Lung microvascular endothelial cell (primary cell): ENCODE measurements around the gene SNAI1. TPM values are rescaled to one million over a fixed set of nuclear protein-coding genes. Genes with fewer than 3 reads are reported as not detected.

Experiments used
- DNase-seq, 2 donors: peaks; one replicate each; pipeline versions ENCODE4 v3.0.0 to v3.0.0-alpha.2; 2010; ENCODE audit warnings: low read depth in 2 of 2
- total RNA-seq: library from RNA; depleted of rRNA; stranded (reverse); fragments of >200 nt; gene quantifications from 2 replicates; pipeline ENCODE4 v1.2.1, GENCODE V29; 2014

Gene SNAI1
- total RNA-seq, 1 donor from 2014 or later, result 1.8 TPM

DNA sequence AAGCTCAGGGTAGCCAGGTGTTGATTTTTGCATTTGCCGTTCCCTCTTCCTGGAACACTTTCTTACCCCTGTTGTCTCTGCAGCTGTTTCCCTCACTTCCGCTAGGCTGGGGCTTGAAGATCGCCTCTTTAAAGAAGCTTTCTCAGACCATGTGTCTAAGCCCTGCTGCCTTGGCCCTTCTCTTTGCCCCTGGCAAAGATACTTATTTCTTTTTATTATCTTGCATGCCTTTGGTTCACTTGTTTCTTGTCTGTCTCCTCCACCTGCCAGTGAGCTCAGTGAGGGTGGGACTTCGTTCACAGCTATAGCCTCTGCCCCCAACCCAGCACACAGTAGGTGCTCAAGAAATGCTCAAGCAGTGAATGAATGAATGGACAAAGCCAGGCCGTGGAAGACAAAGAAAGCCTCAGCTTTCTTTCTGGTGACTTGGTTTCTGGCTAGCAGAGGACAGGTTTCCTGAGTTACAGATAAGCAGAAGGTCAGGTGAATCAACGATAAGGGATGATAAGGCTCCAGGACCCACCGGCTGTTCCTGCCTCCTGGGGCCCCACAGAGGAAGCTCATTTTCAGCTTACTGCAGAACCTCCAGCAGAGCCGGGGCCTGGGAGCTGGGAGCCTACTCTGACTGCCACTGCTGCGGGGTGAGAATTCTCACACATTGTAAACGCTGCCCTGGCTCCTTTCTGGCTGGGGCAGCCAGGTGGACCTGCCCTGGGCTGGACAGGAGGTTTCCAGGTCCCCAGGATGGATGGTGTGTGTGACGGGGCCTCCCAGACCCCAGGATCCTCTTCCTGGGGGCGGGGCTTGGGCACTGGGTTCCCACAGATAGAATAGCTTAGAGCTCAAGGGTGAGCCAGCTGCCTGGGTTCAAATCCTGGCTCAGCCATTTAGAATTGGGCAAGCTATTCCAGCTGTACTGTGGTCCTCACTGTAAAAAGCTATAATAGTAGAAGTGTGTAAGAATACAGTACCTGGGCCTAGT, 29.8 kb downstream of the SNAI1 start:
- no peak for DNase-seq

DNA sequence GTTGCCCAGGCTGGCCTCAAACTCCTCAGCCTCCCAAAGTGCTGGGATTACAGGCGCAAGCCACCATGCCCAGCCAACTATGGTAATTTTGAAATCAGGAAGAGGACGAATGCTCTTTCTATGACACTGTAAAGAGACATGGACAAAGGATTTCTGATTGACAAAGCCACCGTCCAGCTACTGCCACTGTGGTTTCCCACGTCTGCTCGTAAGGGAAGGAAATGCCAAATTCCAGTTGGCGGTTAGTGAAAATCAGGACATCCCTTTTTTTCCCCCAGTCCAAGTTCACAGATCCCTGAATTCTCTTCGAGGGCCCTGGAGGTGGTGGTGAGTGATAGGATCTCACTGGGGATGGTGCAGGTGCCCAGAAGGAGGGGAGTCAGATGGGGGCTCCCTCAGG, 31.2 kb downstream of the SNAI1 start:
- DNase-seq, result peak; percentile 54 to 81

DNA sequence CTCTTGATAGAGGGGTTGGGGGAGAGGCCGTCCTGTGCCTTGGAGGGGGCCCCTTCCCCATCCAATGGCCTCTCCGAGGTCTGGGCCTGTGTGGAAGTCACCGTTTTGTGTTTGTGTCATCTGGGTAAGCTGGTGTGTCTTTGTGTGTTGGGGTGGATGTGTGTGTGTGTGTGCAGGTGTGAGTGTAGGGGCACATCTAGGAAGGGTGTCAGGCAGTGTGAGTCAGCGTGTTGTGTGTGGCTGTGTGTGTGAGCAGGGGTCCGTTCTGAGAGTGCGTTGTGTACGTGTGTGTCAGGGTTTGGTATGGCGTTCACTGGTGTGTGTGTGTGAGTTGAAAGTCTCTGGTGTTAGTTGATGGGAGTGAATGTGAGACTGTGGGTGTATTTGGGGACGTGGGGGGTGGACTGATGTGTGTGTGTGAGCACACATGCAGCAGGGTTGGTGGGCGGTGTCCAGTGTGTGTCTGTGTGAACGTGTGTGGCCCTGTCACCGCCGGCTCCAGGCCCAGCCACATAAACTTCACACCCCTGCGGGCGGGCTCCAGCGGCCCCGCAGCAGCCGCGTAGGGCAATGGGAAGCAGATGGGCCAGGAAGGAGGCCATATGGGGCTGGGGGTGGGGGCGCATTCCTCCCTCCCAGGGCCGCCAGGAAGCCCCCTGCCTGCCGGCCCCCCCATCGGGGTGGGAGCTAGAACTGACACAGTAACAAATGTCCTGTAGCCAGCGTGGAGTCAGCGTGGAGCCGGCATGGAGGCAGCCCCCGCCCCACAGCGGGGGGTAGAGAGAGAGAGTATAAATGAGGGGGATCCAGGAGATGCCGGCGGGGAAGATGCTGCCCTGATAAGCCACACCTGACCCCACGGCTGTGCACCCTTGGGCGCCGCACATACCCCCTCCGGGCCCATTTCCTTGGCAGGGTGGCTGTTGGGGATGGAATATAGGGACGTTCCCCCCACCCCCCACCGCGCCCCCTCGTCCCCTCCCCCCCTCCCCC, 32.1 kb downstream of the SNAI1 start:
- DNase-seq, result no peak

DNA sequence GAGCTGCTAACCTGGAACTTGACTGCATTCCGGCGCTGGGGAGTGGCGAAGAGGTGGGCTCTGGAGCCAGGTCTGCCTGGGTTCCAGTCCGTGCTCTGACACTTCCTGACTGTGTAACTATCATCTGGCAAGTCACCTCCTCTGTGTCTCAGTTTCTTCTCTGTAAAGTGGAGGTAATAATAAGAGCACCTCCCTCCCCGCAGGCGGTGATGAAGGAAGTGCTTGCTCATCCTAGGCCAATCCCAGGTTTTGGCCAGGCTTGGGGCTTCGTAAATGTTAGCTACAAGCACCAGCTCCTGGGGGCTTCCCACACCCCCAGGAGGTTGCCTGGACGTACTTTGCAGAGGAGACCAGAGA, 32.8 kb downstream of the SNAI1 start:
- DNase-seq, result no peak

DNA sequence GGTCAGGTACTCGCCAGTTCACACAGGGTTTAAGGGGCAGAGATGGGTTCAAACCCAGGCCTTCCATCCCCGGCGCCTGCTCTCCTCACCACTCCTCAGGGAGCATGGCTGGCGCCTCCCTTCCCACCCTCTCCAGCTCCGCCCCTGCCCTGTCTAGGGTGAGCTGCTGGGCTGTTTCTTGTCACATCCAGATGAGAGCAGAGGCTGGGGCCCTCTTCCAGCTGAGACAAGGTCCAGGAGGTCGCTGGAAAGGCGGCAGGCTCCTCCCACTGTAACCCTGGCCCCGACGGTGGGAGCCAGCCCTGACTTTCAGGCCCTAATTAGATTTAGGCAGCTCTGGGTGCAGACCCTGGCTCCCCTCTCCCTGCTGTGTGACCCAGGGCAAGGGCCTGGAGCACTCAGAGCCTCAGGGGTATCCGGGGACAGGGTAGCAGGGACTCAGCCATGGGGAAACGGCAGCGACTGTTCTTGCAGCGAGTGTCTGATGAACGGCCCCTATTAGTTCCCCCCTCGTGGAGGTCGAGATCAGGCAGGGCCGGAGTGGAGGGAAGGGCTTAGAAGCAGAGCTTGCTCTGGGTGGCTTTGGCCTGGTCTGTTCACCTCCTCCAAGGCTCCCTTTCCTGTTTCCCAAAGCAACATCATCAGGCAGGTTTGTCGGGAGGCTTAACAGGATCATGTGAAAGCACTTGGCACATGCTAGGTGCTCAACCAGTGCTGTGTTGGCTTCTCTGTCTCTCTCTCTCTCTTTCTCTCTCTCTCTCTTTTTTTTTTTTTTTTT, 33.4 kb downstream of the SNAI1 start:
- no peak for DNase-seq

DNA sequence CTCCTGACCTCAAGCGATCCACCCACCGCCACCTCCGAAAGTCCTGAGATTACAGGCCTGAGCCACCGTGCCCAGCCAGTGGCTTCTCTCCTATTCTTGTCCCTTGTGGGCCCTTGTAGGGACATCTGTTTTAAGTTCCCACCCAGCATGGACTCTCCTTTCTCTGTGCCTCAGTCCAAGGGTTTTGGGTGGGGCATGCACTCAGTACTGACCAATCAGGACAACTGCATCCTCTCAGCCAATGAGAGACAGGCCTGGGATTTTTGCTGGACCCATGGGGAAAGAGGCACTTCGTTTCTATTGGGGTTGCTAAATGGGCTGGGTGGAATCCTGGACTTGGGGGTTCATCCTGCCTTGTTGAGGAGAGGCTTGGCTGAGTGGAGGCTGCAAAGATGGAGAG, 34.4 kb downstream of the SNAI1 start:
- no peak for DNase-seq

DNA sequence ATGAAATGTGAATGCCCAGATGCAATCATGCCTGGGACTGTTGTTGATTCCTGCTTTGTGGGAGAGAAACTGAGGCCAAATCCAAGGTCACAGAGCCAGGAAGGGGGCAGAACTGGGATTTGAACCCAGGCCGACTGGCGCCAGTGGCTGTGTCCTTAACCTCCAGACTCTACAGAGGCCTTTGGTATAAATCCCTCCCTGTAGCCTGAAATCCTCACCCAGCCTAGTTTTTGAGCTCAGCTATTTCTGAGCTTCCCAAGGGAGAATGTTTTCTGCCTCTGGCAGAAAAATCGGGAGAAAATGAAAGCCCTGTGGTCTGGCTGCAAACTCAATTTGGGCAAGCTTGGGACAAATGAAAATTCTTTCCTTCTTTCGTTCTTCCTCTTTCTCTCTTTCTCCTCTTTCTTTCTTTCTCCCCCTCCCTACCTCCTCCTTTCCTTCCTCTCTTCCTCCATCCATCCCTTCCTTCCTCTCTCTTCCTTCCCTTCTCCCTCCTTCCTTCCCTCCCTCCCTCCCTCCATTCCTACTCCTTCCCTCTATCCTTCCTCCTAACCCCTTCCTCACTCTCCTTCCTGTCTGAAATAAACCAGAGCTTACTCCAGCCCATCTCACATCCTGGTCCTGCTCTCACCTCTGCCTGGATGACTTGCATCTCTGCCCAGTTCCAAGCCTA, 34.9 kb downstream of the SNAI1 start:
- no peak for DNase-seq

DNA sequence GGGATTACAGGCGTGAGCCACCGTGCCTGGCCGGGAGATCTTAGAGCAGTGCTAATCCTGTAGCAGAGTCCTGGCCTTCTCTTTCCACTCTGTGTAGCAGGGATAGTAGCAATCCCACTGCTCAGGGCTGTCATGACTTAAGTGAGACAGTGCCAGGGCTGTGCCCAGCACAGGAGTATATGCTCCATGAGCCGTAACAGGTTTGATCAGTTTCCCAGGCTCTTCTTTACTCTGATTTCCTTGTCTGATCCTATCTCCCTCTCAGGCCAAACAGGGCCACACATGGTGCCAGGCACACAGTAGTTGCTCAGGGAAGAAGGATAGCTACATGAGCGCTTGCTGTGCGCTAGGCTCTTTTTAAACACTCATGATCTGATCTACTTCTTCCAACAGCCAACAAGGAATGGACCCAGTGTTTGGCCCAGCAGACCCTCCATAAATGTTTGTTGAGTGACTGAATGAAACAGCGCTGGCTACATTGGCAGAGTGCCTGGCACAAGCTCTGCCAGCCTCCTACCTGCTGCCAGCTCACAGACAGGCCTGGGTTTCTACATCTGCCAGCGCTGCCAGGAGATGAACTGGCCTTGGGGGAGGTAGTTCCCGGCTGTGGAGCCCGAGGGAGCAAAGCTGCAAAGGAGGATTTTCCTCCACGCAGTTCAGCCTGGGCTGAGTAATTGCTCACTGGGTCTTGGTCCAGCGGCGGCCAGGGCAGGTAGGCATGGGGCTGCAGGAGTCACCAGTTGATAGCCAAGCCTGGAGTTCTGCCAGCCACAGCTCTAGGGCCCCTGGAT, 36.9 kb downstream of the SNAI1 start:
- no peak for DNase-seq

DNA sequence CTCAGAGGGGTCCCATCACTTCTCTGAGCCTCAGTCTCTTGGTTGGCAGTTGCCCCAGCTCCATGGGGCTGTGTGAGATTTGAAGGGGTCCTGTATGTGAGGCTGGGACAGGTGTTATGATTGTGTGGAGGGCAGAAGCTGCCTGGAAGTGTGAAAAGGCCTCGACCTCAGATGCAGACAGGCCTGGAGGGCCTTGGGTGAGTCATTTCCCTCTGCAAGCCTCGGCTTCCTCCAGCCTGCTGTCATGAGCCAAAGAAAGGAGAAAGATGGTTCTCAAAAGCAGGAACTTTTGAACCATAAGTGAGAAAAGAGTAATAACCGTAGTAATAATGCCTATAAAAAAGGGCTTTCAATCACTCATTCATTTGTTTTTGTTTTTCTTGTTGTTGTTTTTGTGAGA, 37.5 kb downstream of the SNAI1 start:
- DNase-seq, result peak in 1 of 2 donors; percentile 86

DNA sequence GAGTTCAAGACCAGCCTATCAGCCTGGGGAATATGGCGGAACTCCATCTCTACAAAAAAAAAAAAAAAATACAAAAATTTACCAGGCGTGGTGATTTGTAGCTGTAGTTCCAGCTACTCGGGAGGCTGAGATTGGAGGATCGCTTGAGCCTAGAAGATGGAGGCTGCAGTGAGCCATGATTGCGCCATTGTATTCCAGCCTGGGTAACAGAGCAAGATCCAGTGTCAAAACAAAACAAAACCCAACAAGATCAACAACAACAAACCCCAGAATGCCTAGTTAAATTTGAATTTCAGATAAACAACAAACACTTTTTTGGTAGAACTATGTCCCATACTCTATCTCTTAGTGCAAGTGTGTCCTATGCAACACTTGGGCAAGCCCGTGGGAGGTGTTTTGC, 39.9 kb downstream of the SNAI1 start:
- DNase-seq, result no peak

DNA sequence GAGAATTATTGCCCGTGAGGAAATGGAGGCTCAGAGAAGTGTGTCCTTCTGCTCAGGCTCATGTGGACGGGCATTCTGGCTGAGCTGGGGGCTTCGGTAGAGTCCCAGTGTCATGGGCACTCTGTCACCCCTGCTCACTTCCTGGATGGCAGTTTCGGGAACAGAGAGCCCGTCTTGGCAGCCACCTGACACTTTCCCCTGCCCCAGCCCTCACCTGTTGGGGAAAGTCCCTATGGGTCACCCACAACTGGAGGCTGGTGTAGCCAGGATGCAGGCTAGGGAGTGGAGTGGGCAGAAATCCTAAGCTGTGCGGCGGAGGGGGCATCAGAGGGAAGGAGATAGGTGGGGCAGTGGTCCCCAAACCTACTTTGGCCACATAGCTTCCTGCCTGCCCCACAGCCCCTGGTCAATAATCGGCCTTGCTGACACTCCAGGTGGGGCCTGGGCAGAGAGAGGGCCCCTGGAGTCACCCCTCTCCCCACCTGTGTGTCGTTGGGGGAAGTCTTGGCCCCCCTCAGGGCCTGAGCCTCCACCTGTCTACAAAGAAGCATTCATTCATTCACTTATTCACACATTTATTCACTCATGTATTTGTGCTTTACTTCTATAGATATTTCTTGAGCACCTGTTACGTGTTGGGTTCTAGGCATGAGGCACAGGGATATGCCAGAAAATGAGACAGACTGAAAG, 40.5 kb downstream of the SNAI1 start:
- DNase-seq, result no peak

DNA sequence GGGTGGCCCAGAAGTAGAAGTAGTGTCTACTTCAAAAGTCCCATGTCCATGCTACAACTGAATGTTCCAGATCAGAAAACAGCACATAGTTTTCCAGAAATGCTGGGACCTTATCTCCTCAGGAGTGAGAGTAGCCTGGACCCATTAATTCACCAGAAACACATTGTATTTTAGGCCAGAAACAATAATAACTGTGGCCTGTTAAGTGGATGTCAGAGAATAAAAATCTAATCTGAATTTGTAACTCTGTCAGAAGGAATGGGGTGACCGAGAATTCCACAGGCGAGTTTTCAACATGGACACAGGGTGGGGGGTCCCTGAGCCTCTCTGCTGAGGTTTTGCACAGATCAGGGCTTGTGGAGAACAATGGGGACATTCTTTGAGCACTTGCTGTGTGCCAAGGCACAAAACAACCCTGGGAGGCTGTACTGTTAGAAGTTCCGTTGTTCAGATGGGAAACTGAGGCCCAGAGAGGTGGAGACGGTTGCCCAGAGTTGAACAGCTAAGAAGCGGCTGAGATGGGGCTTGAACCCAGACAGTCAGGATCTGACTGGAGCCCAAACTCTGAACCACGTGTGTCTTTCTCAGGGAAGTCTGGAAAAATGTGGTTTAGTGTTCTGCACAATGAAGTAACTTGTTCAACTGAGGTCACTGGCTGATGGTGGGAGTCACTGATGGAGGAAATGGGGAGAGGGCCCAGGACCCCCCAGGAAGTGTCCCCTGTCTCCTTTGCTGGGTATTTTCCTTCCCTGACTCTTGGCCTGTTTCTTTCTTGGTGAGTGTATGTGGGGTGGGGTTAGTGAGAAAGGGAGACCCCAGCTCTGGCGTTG, 44.2 kb downstream of the SNAI1 start:
- DNase-seq, result no peak

DNA sequence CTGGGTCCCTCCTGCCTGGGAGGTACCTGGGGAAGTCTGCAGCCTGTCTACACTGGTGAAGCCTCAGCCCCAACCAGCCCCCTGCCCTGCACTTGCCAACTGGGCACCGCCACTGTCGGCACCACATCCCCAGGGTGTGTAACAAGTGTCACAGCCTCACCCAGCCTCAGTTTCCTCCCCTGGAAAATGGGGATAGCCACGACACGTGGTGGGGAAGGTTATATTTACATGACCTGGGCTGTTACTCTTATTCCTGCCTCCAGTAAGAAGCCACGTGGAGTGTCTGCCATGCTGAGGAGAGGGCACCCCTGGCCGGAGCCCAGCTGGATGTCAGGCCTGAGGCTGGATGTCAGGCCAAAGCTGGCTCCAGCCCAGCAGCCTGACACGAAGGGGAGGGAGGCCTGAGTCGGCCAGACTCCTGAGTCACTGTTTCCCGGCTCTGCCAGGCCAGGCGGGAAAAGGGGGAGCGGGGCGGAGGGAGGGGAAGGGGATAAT, 44.9 kb downstream of the SNAI1 start:
- DNase-seq, result peak; percentile 95 to 97

DNA sequence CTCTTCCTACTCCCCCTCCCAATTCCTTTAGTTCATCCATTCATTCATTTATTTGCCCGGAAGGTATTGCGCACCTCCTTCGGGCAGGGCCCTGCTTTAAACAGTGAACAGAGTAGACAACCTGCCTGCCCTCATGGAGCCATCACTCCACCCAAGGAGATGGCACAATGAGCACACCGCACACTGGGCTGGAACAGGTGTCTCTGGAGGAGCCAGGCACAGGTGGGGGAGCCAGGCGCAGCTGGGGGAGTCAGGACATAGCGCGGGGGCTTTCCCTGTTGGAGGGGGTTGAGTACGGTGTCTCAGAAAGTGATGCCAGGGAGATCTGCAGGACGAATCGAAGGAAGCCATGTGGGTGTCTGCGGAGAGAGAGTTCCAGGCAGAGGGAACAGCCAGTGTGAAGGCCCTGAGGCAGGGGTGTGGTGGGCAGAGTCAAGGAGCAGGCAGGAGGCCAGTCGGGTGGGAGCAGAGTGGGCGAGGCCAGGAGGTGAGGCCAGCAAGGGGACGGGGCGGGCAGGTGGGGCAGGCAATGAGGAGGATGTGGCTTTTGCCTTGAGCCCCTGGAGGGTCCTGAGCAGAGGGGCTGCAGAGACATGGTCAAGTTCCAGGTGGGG, 46.4 kb downstream of the SNAI1 start:
- DNase-seq, result no peak

DNA sequence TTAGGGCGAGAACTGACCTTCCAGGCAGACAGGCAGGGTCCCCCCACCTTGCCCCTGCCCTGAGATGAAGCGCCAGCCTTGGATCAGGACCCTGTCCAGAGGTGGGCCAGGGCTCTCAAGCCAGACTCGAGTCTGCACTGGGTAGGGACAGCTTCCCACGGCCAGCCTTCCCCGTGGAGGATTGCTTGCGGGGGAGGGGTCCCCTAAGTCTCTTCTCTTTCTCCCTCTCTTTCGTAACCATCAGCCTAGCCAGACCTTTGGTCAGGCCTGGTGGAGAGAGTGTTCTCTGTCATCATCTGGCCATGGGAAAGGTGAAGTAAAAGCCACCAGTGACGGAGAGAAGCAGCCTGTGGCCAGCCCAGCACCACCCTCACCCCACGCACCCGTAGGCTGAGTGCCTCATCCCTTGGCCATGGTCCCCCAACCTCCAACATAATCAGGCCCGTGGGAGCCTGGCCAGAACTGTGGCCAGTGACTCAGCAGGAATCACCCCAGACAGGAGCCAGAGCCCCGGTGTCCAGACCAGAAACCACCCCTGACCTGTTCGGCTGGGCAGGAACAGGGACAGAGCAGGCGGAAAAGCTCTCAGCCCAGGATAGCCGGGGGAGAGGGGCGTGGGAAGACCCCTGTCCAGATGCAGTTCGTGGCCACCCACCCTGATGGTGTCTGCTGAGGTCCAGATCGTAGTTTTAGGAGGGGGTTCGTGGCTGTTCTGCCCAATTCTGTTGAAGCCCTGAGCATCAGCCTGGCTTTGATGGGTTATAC, 47.1 kb downstream of the SNAI1 start:
- DNase-seq, result peak; percentile 93 to 97

DNA sequence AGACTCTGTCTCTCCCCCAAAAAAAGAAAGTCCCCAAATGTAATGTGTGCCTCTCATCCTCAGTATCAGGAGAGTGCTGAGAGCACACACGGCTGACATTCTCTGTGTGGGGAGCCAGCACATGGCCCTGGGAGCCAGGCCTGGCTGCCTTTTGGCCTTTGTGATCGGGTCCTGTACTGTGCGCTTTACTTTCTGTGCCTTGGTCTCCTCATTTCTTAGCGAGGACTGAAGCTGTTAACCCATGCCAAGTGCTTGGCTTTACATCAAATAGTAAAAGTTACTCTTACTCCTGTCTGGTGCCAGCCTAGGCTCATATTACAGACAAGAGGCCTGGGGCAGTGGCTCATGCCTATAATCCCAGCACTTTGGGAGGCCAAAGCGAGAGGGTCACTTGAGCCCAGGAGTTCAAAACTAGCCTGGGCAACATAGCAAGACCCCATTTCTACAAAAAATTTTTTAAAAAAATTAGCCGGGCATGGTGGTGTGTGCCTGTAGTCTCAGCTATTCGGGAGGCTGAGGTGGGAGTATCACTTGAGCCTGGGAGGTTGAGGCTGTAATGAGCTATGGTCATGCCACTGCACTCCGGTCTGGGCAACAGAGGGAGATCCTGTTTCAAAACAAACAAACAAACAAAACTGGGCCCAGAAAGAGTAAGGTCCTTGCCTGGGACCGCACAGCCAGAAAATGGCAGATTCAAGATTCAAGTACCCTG, 50.3 kb downstream of the SNAI1 start:
- no peak for DNase-seq
